DND-41 (cell line): ENCODE data around the gene DNTT.

Source experiments
- EZH2 ChIP-seq: IDR thresholded peaks from 3 replicates; pipeline ENCODE4 v1.6.1; 2012; ENCODE audit warnings: borderline replicate concordance, low read depth, mild to moderate bottlenecking, moderate library complexity, low read length, inconsistent platforms; ENCODE audit not compliant: severe bottlenecking
- TF ChIP-seq, protein P1 (sequence below): IDR thresholded peaks from 2 replicates; pipeline ENCODE4 v1.5.1; 2012; ENCODE audit warnings: borderline replicate concordance, low read length, moderate library complexity, mild to moderate bottlenecking; ENCODE audit not compliant: poor library complexity, severe bottlenecking; ENCODE audit errors: extremely low read depth

DNA sequence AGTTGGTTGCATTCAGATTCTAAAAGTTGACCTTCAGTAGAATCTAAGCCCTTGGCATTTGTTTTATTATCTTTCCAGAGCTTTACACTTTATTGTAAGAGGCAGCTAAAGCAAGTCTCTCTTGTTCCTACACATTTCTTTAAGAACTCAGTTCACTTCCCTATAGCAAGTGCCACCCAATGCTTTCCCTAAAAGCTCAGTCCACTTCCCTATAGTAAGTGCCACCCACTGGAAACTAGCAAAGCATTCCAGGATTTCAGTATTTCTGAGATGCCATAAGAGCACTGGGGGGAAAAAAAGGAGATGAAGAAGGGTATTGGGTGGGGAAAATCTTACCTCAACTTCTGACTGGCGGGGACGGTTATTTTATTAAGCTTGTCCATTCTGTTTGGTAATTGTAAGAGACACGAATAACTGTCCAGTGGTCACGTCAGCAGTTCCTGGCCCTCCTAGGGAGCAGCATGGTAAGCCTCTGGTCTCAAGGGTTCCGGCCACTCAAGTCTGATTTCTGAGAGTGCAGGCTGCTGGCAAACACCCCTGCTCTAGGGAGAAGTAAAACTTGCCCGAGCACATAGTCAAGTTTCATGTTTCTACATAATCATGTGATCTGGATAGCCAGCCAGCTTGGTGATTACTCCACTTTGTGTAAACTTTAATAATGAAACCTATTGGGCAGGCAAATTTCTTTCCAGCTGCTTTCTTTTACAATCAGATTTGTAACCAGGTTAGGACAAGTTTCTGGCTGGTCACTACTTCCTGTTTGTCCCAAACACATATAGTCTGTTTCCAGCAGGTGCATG is 33.0 kb upstream of the DNTT start, which contains the start of gene BLNK:
- TF ChIP-seq, protein P1, sequence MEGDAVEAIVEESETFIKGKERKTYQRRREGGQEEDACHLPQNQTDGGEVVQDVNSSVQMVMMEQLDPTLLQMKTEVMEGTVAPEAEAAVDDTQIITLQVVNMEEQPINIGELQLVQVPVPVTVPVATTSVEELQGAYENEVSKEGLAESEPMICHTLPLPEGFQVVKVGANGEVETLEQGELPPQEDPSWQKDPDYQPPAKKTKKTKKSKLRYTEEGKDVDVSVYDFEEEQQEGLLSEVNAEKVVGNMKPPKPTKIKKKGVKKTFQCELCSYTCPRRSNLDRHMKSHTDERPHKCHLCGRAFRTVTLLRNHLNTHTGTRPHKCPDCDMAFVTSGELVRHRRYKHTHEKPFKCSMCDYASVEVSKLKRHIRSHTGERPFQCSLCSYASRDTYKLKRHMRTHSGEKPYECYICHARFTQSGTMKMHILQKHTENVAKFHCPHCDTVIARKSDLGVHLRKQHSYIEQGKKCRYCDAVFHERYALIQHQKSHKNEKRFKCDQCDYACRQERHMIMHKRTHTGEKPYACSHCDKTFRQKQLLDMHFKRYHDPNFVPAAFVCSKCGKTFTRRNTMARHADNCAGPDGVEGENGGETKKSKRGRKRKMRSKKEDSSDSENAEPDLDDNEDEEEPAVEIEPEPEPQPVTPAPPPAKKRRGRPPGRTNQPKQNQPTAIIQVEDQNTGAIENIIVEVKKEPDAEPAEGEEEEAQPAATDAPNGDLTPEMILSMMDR, result no peak
- TF ChIP-seq EZH2, result no peak
